Ovary (tissue), 9 donors: Measurements from ENCODE around the gene KIF9. TPM values are rescaled to one million over a fixed set of nuclear protein-coding genes. Genes with fewer than 3 reads are reported as not detected.
A peak's percentile ranks its signal among the peaks of the same experiment; 100 is the strongest.

Source experiments
- DNase-seq, 5 donors: peaks; one replicate each; pipeline ENCODE4 v3.0.0-alpha.2; 2019 to 2020
- H3K27ac ChIP-seq, 2 donors: fragments of 200-600 bp; one replicate each; pipeline versions ENCODE4 v1.5.1 to v1.8.0; 2019 to 2022
- H3K27me3 ChIP-seq: fragments of 200-600 bp; one replicate; pipeline ENCODE4 v1.8.0; 2022
- H3K36me3 ChIP-seq: fragments of 200-600 bp; sonication (generic); one replicate; pipeline ENCODE4 v1.5.1; 2019
- H3K4me1 ChIP-seq: one replicate; pipeline ENCODE4 v1.8.1; 2013; ENCODE audit warnings: mild to moderate bottlenecking, moderate library complexity; ENCODE audit not compliant: insufficient read depth
- H3K4me3 ChIP-seq: fragments of 200-600 bp; sonication (generic); one replicate; pipeline ENCODE4 v1.5.1; 2017
- H3K9me3 ChIP-seq, 2 donors: fragments of 200-600 bp in 1 of 2; sonication (generic) in 1 of 2; one replicate each; pipeline versions ENCODE4 v1.5.1 to v1.8.1; 2013 to 2019; ENCODE audit warnings: mild to moderate bottlenecking in 1 of 2, moderate library complexity in 1 of 2
- EP300 ChIP-seq: sonication (generic); formaldehyde crosslinking; IDR thresholded peaks from one replicate; pipeline ENCODE4 v1.6.1; 2017; ENCODE audit warnings: antibody characterized with exemption
- POLR2A ChIP-seq: fragments of 450-650 bp; IDR thresholded peaks from one replicate; pipeline ENCODE4 v1.6.1; 2017; ENCODE audit warnings: antibody characterized with exemption, mild to moderate bottlenecking, moderate library complexity
- WGBS, 3 donors: extraction: QIAGEN DNeasy Blood & Tissue Kit in 1 of 3; methylation state at CpG; one replicate each; pipeline versions ENCODE4 v1.1.5 to v1.1.7; 2013 to 2017; 5-methylcytosine and 5-hydroxymethylcytosine counted together
- intact Hi-C, 4 donors: fragments of 100-400 bp; cut with DNase I; formaldehyde crosslinking; loops; one replicate each; pipeline versions ENCODE4 v1.11.0 to v1.15.1; 2022 to 2023
- polyA plus RNA-seq, 2 donors: library from polyadenylated mRNA; stranded (reverse); fragments of 200-250 nt in 1 of 2; fragments of 350-450 nt in 1 of 2; fragmentation: Illumina TruSeq in 1 of 2; extraction: RNeasy Lipid Tissue Mini Kit (QIAGEN cat#74804) in 1 of 2; gene quantifications; one replicate each; pipeline ENCODE4 v1.2.3, GENCODE V29; 2013 to 2014
- total RNA-seq, 7 donors: library from RNA; depleted of rRNA in 2 of 7; stranded (reverse); fragments of >200 nt in 2 of 7; fragmentation: NEBNext Ultra II Directional in 3 of 7; extraction: Animal tissue kit (Norgen Biotek cat#: 25700) in 3 of 7; gene quantifications; one replicate each; pipeline versions ENCODE4 v1.1.0 to v1.2.4, GENCODE V29; 2016 to 2023
- TF ChIP-seq, protein P1 (sequence below), 3 donors: fragments of 450-650 bp in 2 of 3; fragments of 200-600 bp in 1 of 3; IDR thresholded peaks; one replicate each; pipeline versions ENCODE4 v1.5.1 to v1.8.0; 2016 to 2022; ENCODE audit warnings: antibody characterized with exemption in 3 of 3, mild to moderate bottlenecking in 1 of 3
- donor health status: DM: no; HTN: no; CAD: no; lungs with moderate emphysema.
- donor health status: DM: no; HTN: no; CAD: no.
- donor health status: Bipolar disorder and iron deficiency.
- donor health status: DM: yes; HTN: yes; CAD: no.
- donor health status: DM: no; HTN: no; CAD: no.
- donor health status: DM: yes; HTN: yes; CAD: no.

The KIF9 gene
- total and polyA plus RNA-seq, 9 donors = 2.5 to 29.4 (median 4.8) TPM

DNA sequence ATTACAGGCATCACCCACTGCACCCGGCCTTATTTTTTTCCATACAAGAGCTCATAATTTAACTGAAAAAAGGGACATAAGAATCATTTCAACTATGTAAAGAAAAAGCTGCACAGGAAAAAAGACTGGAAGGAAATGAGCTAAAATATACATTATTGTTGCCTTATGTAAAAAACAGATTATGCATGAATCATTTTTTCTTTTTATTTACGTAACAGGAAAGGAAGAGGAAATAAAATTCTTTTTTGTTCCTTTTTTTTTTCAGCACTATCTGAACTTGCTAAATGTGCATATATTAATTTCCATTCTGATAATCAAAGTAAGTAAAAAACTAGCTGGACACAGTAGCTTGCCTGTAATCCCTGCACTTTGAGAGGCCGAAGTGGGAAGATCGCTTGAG, 12.1 kb downstream of the KIF9 start:
- H3K27me3 ChIP-seq = no peaks in the 10 kb centered on the region
- DNase-seq = no peak
- TF ChIP-seq, protein P1, sequence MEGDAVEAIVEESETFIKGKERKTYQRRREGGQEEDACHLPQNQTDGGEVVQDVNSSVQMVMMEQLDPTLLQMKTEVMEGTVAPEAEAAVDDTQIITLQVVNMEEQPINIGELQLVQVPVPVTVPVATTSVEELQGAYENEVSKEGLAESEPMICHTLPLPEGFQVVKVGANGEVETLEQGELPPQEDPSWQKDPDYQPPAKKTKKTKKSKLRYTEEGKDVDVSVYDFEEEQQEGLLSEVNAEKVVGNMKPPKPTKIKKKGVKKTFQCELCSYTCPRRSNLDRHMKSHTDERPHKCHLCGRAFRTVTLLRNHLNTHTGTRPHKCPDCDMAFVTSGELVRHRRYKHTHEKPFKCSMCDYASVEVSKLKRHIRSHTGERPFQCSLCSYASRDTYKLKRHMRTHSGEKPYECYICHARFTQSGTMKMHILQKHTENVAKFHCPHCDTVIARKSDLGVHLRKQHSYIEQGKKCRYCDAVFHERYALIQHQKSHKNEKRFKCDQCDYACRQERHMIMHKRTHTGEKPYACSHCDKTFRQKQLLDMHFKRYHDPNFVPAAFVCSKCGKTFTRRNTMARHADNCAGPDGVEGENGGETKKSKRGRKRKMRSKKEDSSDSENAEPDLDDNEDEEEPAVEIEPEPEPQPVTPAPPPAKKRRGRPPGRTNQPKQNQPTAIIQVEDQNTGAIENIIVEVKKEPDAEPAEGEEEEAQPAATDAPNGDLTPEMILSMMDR (IDR thresholded peaks at IDR 0.05) = no peak
- TF ChIP-seq EP300 (no peak), POLR2A (no peak)
- no peak overlapping the region for H3K4me3 ChIP-seq
- H3K9me3 ChIP-seq = no peaks in the 10 kb centered on the region
- peaks cover 5% of the 10 kb centered on the region for H3K4me1 ChIP-seq
- WGBS, 3 donors = 91 to 95% (median 92%) methylated on average over 4 of the region's 4 CpGs
- no peaks in the 10 kb centered on the region for H3K36me3 ChIP-seq
- intact Hi-C loops = no loop called here
- no peak overlapping the region for H3K27ac ChIP-seq

DNA sequence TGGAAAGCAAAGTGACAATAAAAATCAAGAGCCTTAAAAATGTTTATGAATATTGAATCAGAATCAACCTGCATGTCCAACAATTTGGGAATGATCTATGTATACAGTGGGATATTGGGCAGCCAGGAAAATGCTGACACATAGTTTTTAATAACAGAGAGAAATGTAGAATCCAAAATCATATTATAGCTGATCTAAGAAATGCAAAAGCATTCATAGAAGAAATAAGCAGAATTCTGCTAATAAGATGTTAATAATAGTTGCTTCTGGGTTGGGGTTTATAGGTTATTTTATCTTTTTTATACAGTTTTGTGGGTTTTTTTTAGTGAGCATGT, 15.1 kb downstream of the KIF9 start:
- Histone ChIP-seq H3K36me3 (no peaks in the 10 kb centered on the region), H3K27ac (no peak overlapping the region), H3K4me1 (peaks cover 5% of the 10 kb centered on the region), H3K4me3 (no peak overlapping the region), H3K9me3 (no peaks in the 10 kb centered on the region), H3K27me3 (no peaks in the 10 kb centered on the region)
- no peak for DNase-seq
- intact Hi-C loops = no loop called here
- no peak for TF ChIP-seq POLR2A
- TF ChIP-seq, protein P1 (IDR thresholded peaks at IDR 0.05) = no peak
- TF ChIP-seq EP300 = no peak

DNA sequence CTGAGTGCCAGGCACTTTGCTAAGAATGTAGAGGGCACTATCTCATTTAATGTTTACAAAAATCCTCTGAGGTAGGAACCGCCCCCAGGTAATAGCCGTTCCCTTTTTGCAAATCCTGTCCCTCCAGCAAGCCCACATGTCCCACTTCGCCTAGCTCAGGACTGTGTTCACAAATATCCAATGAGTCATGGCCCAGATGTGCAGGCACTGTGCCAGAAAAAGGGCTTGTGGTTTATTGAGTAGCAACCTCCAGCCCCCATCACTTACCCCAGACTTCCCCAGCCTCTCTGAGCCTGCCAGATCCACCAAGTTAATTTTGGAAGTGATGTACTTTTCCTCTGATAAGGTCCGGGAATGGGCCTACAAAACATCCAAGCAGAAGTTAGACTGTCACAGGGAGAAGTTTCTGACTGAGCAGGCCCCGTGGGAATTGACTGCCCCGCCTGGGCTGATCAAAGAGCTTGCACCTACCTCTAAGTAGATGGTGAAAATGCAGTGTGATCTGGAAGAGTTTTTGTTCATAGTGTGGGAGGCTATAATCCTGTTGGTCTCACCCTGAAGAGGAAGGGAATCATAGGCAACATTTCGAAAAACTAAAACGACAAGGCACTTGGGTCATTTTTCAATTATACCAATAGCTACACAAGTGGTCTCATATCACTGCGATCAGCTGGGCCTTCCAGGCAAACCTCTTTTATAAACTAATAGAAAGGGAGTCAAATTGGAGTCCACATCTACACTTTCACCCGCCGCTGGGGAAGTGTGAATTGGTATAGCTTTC, 15.7 kb downstream of the KIF9 start:
- intact Hi-C loops = no loop called here
- H3K4me1 ChIP-seq = peaks cover 5% of the 10 kb centered on the region
- no peaks in the 10 kb centered on the region for H3K9me3 ChIP-seq
- peak; percentile 76 to 86 (median 77) for DNase-seq
- H3K4me3 ChIP-seq = no peak overlapping the region
- no peaks in the 10 kb centered on the region for H3K27me3 ChIP-seq
- no peaks in the 10 kb centered on the region for H3K36me3 ChIP-seq
- H3K27ac ChIP-seq = no peak overlapping the region
- 46 to 50% (median 50%) methylated on average over 11 of the region's 11 CpGs for WGBS, 3 donors
- TF ChIP-seq, protein P1 (IDR thresholded peaks at IDR 0.05) = no peak
- TF ChIP-seq EP300 = no peak
- TF ChIP-seq POLR2A = no peak

DNA sequence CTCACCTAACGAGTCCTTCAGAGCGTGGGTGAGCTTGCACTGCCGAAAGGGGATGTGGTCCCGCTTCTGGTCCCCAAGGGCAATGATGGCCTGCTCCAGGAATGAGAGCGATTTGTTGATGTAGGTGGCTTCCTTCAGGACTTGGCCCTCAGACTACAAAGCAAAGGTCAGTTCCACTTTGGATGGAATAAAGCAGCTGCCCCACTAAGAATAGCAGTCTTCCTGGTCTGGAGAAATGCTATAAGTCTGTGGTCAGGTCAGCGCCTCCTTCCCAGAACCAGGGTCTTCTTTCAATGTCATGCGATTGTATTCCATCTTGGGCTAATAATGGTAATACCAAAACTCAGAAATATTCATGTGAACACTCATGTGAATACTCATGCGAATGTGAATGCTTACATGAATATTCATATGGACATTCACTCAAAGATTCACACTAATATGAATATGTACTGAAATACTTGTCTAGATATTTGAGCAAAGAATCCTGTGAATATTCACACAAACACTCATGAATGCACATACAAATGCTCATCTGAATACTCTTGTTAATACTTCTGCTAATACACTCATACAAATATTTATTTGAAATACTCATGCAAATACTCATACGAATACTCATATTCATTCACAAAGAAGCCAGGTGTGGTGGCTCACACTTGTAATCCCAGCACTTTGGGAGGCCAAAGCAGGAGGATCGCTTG, 16.7 kb downstream of the KIF9 start:
- 92 to 96% (median 92%) methylated on average over 6 to 10 of the region's 10 CpGs for WGBS, 3 donors
- no peak overlapping the region for H3K27ac ChIP-seq
- TF ChIP-seq POLR2A (no peak), EP300 (no peak)
- TF ChIP-seq, protein P1 (IDR thresholded peaks at IDR 0.05) = no peak
- H3K9me3 ChIP-seq = no peaks in the 10 kb centered on the region
- H3K27me3 ChIP-seq = no peaks in the 10 kb centered on the region
- peaks cover 5% of the 10 kb centered on the region for H3K4me1 ChIP-seq
- DNase-seq = peak in 1 of 5 donors; percentile 16
- no peak overlapping the region for H3K4me3 ChIP-seq
- intact Hi-C loops = no loop called here
- no peaks in the 10 kb centered on the region for H3K36me3 ChIP-seq
